IPS DF 6.9 (cell line): Measurements from ENCODE around the gene SPAG4.

Experiments
- DNase-seq: peaks from one replicate; pipeline ENCODE4 v3.0.0-alpha.2; 2013; ENCODE audit warnings: low read depth, low spot score
- H3K27ac ChIP-seq: one replicate; pipeline ENCODE4 v1.5.1; 2013; ENCODE audit warnings: low read length, control low read depth
- H3K27me3 ChIP-seq: 2 replicates; pipeline ENCODE4 v1.6.1; 2013; ENCODE audit warnings: mild to moderate bottlenecking, low read length; ENCODE audit not compliant: control insufficient read depth, insufficient read depth
- H3K36me3 ChIP-seq: 2 replicates; pipeline ENCODE4 v1.6.1; 2013; ENCODE audit warnings: low read length; ENCODE audit not compliant: control insufficient read depth, insufficient read depth
- H3K4me1 ChIP-seq: 2 replicates; pipeline ENCODE4 v1.6.1; 2013; ENCODE audit warnings: low read length; ENCODE audit not compliant: control insufficient read depth, insufficient read depth
- H3K4me3 ChIP-seq: 2 replicates; pipeline ENCODE4 v1.5.1; 2013; ENCODE audit warnings: mild to moderate bottlenecking, low read length
- H3K9me3 ChIP-seq: 2 replicates; pipeline ENCODE4 v1.6.1; 2013; ENCODE audit warnings: low read length, inconsistent platforms; ENCODE audit not compliant: control insufficient read depth, insufficient read depth
- WGBS: extraction: QIAGEN DNeasy Blood & Tissue Kit; methylation state at CpG from one replicate; pipeline ENCODE4 v1.1.7; 2013; ENCODE audit warnings: mixed read lengths, missing lambda C conversion rate; ENCODE audit not compliant: insufficient read length, insufficient coverage; 5-methylcytosine and 5-hydroxymethylcytosine counted together

Gene SPAG4

DNA sequence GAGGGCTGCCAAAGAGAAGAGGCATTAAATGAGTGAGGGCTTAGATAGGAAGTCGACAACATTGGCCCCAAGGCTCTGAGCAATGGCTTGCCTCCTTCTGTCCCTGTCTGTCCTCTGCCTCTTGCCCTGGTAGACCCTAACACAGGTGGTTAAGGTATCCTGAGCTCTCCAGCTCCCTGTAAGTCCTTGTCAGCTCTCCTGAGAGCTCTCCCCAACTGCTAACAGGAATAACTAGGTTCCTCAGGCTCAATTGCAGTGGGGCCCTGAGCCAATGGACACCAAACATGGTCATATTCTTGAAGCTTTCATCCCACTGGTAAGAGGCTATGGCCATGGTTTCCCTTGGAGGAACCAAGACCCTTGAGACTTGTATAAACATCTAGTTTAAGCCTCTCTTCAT, 54.1 kb downstream of the SPAG4 start:
- Histone ChIP-seq H3K36me3 (0 out of 2 replicates have a peak, but pooled peaks cover 6% of the 10 kb centered on the region), H3K4me3 (no peak overlapping the region), H3K4me1 (no peaks in the 10 kb centered on the region), H3K27me3 (no peaks in the 10 kb centered on the region), H3K9me3 (no peaks in the 10 kb centered on the region), H3K27ac (no peak overlapping the region)
- WGBS = no CpG with 5 or more reads among the region's 1 CpG
- DNase-seq = no peak
